ENCODE results near the gene CRTC1.

Gene CRTC1

DNA sequence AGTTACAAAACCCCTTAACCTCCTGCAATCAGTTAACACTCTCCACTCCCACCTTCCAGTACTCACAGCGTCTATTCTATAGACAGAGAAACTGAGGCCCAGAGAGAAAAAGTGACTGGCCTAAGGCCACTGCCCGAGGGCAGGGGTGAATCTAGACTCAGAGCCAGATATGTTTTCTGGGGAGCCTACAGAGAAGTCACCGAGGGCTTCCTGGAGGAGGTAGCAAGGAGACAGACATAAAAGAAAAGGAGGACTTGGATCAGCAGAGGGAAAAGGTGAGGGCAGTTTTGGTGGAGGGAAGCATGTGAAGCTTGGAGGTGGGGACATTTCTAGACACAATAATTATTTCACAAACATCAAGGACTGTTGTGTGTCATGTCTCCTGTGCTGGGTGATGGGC, 109.2 kb downstream of the CRTC1 start:
- no peak for TF ChIP-seq CTCF (IDR thresholded peaks at IDR 0.05; ENCODE audit: low read depth, low read length)

GRCh38 chr19:18793144-18794028, 109.9 kb downstream of the CRTC1 start:
- TF ChIP-seq CTCF (IDR thresholded peaks at IDR 0.05; ENCODE audit: low read depth, low read length), result no peak
- no peak for DNase-seq (ENCODE audit: extremely low read depth, low read depth)

More for the DNA sequence above, 109.2 kb downstream of the CRTC1 start:
- DNase-seq (ENCODE audit: extremely low read depth, low read depth), result no peak

GRCh38 chr19:18794029-18794313, 110.5 kb downstream of the CRTC1 start:
- no peak for DNase-seq (ENCODE audit: extremely low read depth, low read depth)
- no peak for TF ChIP-seq CTCF (IDR thresholded peaks at IDR 0.05; ENCODE audit: low read depth, low read length)

- DNase-seq (ENCODE audit: extremely low read depth, low read depth), result no peak
- TF ChIP-seq CTCF (IDR thresholded peaks at IDR 0.05; ENCODE audit: low read depth, low read length), result no peak
Measured at GRCh38 chr19:18794692-18795091, 111.2 kb downstream of the CRTC1 start.

DNA sequence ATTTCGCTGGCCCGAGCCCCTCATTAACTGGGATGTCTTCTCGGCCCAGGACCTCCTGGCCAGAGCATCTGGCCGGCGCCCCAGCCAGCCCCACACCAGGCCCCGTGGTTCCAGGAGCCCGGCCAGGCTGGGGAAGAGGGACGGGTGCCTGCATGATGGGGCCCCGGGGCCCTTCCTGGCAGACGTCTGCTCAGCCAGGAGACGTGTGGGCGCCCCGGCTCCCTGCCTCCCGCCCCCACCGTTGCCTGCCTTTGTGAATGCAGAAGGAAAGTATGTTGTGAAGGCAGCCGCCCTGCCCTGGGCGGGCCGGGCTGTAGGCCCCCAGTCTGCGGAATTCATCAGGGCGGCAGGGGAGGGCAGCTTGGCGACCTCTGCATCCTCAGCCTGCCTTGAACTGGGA, 112.1 kb downstream of the CRTC1 start:
- DNase-seq (ENCODE audit: extremely low read depth, low read depth), result no peak
- no peak for TF ChIP-seq CTCF (IDR thresholded peaks at IDR 0.05; ENCODE audit: low read depth, low read length)

- TF ChIP-seq CTCF (IDR thresholded peaks at IDR 0.05; ENCODE audit: low read depth, low read length), result no peak
- DNase-seq (ENCODE audit: extremely low read depth, low read depth), result no peak
Measured at GRCh38 chr19:18796239-18796638, 112.8 kb downstream of the CRTC1 start.

DNA sequence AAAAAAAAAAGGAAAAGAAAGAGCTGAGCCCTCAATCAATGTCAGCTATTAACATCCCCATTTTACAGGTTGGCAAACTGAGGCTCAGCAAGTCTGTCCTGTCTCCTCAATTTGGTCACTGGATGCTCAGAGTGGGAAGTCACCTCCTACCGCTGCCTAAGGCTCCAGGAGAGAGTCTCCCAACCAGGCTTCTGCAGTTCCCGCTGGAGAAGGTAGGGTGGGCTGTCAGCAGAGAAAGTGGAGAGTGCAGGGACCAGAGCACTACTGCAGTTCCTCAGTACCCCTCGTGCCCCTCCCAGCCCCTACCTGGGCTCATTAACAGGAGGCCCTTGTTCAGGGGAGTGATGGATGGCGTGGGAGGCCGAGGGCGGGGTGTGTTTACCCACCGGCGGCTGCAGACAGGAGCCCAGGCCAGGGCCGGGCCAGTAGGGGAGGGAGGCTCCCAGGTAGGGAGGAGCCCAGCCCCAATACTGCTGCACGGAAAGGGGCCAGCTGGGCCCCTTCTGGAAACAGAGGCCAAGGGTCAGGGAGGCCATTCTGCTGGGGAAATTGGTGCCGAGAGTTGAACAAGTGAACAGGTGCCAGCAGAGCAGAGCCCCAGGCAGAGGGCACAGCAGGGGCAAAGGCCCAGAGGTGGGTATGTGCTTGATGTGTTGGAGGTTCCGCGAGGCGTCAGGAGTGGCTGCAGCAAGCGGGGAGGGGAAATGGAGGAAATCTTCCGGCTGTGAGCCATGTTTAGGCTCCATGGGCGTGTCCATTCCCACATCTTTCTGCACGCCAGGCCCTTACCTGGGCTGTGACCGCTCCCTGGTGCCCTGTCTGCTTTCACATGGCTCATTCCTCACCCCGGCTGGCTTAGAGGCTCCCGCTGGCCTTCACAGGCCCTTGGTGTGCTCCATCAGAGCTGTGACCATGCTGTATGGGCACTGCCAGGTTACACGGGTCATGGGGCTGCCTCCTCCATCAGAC, 115.2 kb downstream of the CRTC1 start:
- no peak for TF ChIP-seq CTCF (IDR thresholded peaks at IDR 0.05; ENCODE audit: low read depth, low read length)
- DNase-seq (ENCODE audit: extremely low read depth, low read depth), result no peak

Measured in AG09319 (cell line).